Measurements from ENCODE around the gene TMEM248.

TMEM248 gene

DNA sequence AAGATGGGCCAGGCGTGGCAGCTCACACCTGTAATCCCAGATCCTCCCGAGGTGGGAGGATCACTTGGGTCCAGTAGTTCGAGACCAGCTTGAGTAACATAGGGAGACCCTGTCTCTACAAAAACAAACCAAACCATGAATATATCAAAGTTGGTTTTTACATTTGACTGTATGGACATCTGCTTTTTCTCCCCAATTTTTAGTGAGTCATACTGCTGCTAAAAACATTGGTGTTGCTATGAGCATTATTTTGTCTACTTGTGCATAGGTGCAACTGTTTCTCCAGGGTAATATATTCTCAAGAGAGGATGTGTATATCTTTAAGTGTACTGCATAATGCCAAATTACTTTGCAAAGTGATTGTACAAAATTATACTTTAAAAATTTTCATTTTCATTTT is 769 bp upstream of the TMEM248 start:
- DNase-seq (ENCODE audit: low read depth) = no peak
- in situ Hi-C loops (cut with HindIII; ENCODE audit: low sequenced_read_pairs) = no loop called here
- TF ChIP-seq, protein P1, sequence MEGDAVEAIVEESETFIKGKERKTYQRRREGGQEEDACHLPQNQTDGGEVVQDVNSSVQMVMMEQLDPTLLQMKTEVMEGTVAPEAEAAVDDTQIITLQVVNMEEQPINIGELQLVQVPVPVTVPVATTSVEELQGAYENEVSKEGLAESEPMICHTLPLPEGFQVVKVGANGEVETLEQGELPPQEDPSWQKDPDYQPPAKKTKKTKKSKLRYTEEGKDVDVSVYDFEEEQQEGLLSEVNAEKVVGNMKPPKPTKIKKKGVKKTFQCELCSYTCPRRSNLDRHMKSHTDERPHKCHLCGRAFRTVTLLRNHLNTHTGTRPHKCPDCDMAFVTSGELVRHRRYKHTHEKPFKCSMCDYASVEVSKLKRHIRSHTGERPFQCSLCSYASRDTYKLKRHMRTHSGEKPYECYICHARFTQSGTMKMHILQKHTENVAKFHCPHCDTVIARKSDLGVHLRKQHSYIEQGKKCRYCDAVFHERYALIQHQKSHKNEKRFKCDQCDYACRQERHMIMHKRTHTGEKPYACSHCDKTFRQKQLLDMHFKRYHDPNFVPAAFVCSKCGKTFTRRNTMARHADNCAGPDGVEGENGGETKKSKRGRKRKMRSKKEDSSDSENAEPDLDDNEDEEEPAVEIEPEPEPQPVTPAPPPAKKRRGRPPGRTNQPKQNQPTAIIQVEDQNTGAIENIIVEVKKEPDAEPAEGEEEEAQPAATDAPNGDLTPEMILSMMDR (IDR thresholded peaks at IDR 0.05; ENCODE audit: low read depth, low read length, missing control alignments) = no peak
- H3K4me3 ChIP-seq (ENCODE audit: low read depth, low read length) = peak overlapping the region; percentile 92

- in situ Hi-C loops (cut with HindIII; ENCODE audit: low sequenced_read_pairs) = no loop called here
- TF ChIP-seq, protein P1 (IDR thresholded peaks at IDR 0.05; ENCODE audit: low read depth, low read length, missing control alignments) = no peak
- peak overlapping the region; percentile 92 for H3K4me3 ChIP-seq (ENCODE audit: low read depth, low read length)
- peak; percentile 38 for DNase-seq (ENCODE audit: low read depth)
These were observed 432 bp downstream of the TMEM248 start for GRCh38 chr7:66921396-66921917.

- peak overlapping the region; percentile 92 for H3K4me3 ChIP-seq (ENCODE audit: low read depth, low read length)
- DNase-seq (ENCODE audit: low read depth) = no peak
- TF ChIP-seq, protein P1 (IDR thresholded peaks at IDR 0.05; ENCODE audit: low read depth, low read length, missing control alignments) = no peak
- in situ Hi-C loops (cut with HindIII; ENCODE audit: low sequenced_read_pairs) = no loop called here
These were observed 977 bp downstream of the TMEM248 start for GRCh38 chr7:66921918-66922486.

DNA sequence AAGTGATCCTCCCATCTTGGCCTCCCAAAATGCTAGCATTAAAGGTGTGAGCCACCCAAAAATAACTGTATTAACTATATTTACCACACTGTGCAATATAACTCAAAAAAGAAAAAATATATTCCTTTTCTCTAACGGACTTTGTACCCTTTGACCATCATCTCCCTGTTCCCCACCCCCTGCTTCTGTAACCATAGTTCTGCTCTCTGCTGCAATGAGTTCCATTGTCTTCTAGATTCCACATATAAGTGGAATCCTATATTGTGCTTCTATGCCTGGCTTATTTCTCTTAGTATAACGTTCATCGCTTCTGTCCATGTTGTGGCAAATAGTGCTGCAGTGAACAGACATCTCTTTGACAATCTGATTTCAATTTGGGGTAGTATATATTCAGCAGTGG is 4.2 kb downstream of the TMEM248 start:
- H3K4me3 ChIP-seq (ENCODE audit: low read depth, low read length) = no peak overlapping the region
- in situ Hi-C loops (cut with HindIII; ENCODE audit: low sequenced_read_pairs) = no loop called here
- TF ChIP-seq, protein P1 (IDR thresholded peaks at IDR 0.05; ENCODE audit: low read depth, low read length, missing control alignments) = no peak
- no peak for DNase-seq (ENCODE audit: low read depth)

- no peak overlapping the region for H3K4me3 ChIP-seq (ENCODE audit: low read depth, low read length)
- in situ Hi-C loops (cut with HindIII; ENCODE audit: low sequenced_read_pairs) = no loop called here
- no peak for DNase-seq (ENCODE audit: low read depth)
- TF ChIP-seq, protein P1 (IDR thresholded peaks at IDR 0.05; ENCODE audit: low read depth, low read length, missing control alignments) = no peak
These were observed 6.4 kb downstream of the TMEM248 start for GRCh38 chr7:66927348-66927948.

DNA sequence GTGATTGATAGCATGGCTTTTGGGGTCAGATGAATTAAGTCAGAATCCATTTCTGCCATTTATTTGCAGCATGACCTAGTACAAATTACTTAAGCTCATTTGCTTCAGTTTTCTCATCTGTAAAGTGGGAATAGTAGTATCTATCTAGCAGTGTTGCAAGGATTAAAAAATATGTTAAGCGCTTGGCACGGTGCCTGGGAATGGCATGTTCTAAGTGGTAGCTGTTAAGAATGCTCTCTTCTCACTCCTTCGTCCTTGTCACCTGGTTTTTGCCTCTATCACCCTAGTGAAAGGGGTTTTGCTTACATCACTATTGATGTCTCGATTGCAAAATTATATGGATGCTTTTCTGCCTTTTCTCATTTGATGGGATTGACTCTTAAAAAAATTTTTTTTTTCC is 7.4 kb downstream of the TMEM248 start:
- in situ Hi-C loops (cut with HindIII; ENCODE audit: low sequenced_read_pairs) = no loop called here
- no peak for DNase-seq (ENCODE audit: low read depth)
- H3K4me3 ChIP-seq (ENCODE audit: low read depth, low read length) = no peak overlapping the region
- TF ChIP-seq, protein P1 (IDR thresholded peaks at IDR 0.05; ENCODE audit: low read depth, low read length, missing control alignments) = no peak
